PC-9 (cell line): ENCODE results near the gene RFX2. TPM values are rescaled to one million over a fixed set of nuclear protein-coding genes. Genes with fewer than 3 reads are reported as not detected.

Source experiments
- BruUV-seq: library from RNA; stranded (reverse); fragments of 400-500 nt; replicated peaks from 2 replicates; lab custom pipeline; 2021; lab: Mats Ljungman, UMichigan
- CTCF ChIA-PET: fragments of 300-600 bp; sonication (Branson Sonifier 250); formaldehyde crosslinking; loops from one replicate; lab custom pipeline; 2022; ENCODE audit warnings: antibody characterized with exemption; lab: Charles Lee
- POLR2A ChIA-PET: fragments of 300-600 bp; sonication (Branson Sonifier 250); formaldehyde crosslinking; loops from one replicate; lab custom pipeline; 2022; ENCODE audit warnings: antibody characterized with exemption; ENCODE audit not compliant: unreplicated experiment; lab: Charles Lee
- DNase-seq, 2 experiments: peaks; one replicate each; pipeline versions ENCODE4 v3.0.0 to v3.0.0-alpha.2; 2015 to 2022; ENCODE audit warnings: mixed read lengths in 1 of 2
- H2AFZ ChIP-seq: fragments of 200-600 bp; sonication (generic); 2 replicates; pipeline ENCODE4 v1.8.1; 2017; ENCODE audit warnings: antibody characterized with exemption
- H3F3A ChIP-seq: fragments of 200-600 bp; sonication (generic); 2 replicates; pipeline ENCODE4 v1.8.1; 2017; ENCODE audit warnings: antibody characterized with exemption, mild to moderate bottlenecking, low read depth; ENCODE audit not compliant: insufficient read depth
- H3K27ac ChIP-seq: fragments of 200-600 bp; sonication (generic); 2 replicates; pipeline ENCODE4 v1.6.1; 2016; ENCODE audit warnings: mixed run types
- H3K27me3 ChIP-seq: fragments of 200-600 bp; sonication (generic); 2 replicates; pipeline ENCODE4 v1.6.1; 2016; ENCODE audit warnings: low read depth, mixed run types; ENCODE audit not compliant: insufficient read depth
- H3K36me3 ChIP-seq: fragments of 200-600 bp; sonication (generic); 2 replicates; pipeline ENCODE4 v1.6.1; 2016; ENCODE audit warnings: low read depth, mixed run types
- H3K4me1 ChIP-seq: fragments of 200-600 bp; sonication (generic); replicated peaks from 2 replicates; pipeline ENCODE4 v1.6.1; 2016; ENCODE audit warnings: mixed run types; ENCODE audit not compliant: insufficient read depth
- H3K4me2 ChIP-seq: fragments of 200-600 bp; sonication (generic); 2 replicates; pipeline ENCODE4 v1.6.1; 2017; ENCODE audit warnings: mixed run types
- H3K4me3 ChIP-seq: fragments of 200-600 bp; sonication (generic); 2 replicates; pipeline ENCODE4 v1.6.1; 2016; ENCODE audit warnings: mixed run types
- H3K79me2 ChIP-seq: fragments of 200-600 bp; sonication (generic); 2 replicates; pipeline ENCODE4 v1.6.1; 2017; ENCODE audit warnings: low read depth, mixed run types
- H3K9me2 ChIP-seq: fragments of 200-600 bp; sonication (generic); 2 replicates; pipeline ENCODE4 v1.8.1; 2017; ENCODE audit warnings: mild to moderate bottlenecking; ENCODE audit not compliant: insufficient read depth
- H3K9me3 ChIP-seq: fragments of 200-600 bp; sonication (generic); 2 replicates; pipeline ENCODE4 v1.8.1; 2016; ENCODE audit warnings: low read depth; ENCODE audit not compliant: insufficient read depth
- H4K20me1 ChIP-seq: fragments of 200-600 bp; sonication (generic); 2 replicates; pipeline ENCODE4 v1.8.1; 2017; ENCODE audit not compliant: insufficient read depth
- CTCF ChIP-seq: fragments of 200-600 bp; sonication (generic); conservative IDR thresholded peaks from 2 replicates; pipeline ENCODE4 v1.6.1; 2017; ENCODE audit warnings: mixed run types, antibody characterized with exemption, mild to moderate bottlenecking, moderate library complexity
- EZH2 ChIP-seq: fragments of 200-600 bp; sonication (generic); IDR thresholded peaks from 2 replicates; pipeline ENCODE4 v1.8.0; 2017; ENCODE audit warnings: antibody characterized with exemption, low read depth
- intact Hi-C: fragments of 100-400 bp; cut with micrococcal nuclease; formaldehyde crosslinking; loops from one replicate; pipeline ENCODE4 v1.10.0; 2022; ENCODE audit not compliant: unreplicated experiment
- total RNA-seq: library from RNA; stranded (reverse); gene quantifications from 2 replicates; pipeline ENCODE4 v1.2.3, GENCODE V29; 2021

The RFX2 gene
- total RNA-seq, 1 experiment from 2014 or later: 11.6 TPM

GRCh38 chr19:6115992-6116391 is 5.7 kb upstream of the RFX2 start:
- TF ChIP-seq EZH2 (no peak), CTCF (no peak)
- Histone ChIP-seq H3K79me2 (no peaks in the 10 kb centered on the region), H3K4me2 (no peak overlapping the region), H3K27me3 (no peaks in the 10 kb centered on the region), H3K9me2 (no peaks in the 10 kb centered on the region), H4K20me1 (no peaks in the 10 kb centered on the region), H3F3A (no peaks in the 10 kb centered on the region), H2AFZ (no peak overlapping the region), H3K9me3 (no peaks in the 10 kb centered on the region), H3K36me3 (no peaks in the 10 kb centered on the region), H3K4me3 (no peak overlapping the region), H3K27ac (no peak overlapping the region), H3K4me1 (no peaks in the 10 kb centered on the region)
- DNase-seq: no peak
- POLR2A ChIA-PET: interaction anchor here (0.6 kb wide), 1 partner anchor 396 kb away, joined by 3 read pairs; the partner anchor contains the start of genes CATSPERD and LONP1
- BruUV-seq: no TSS peak
- CTCF ChIA-PET: interaction anchor here (0.6 to 1.1 kb wide), 3 partner anchors 9 to 235 kb away, joined by 3 read pairs; no protein-coding TSS in a partner anchor
- intact Hi-C loops: no loop called here

- ChIA-PET POLR2A (no interaction called here), CTCF (no interaction called here)
- Histone ChIP-seq H3K36me3 (no peaks in the 10 kb centered on the region), H2AFZ (no peak overlapping the region), H3K27ac (no peak overlapping the region), H3K27me3 (no peaks in the 10 kb centered on the region), H4K20me1 (no peaks in the 10 kb centered on the region), H3K79me2 (no peaks in the 10 kb centered on the region; the same call in 1 of the 2 replicates), H3K4me1 (0 out of 2 replicates have a peak, but pooled peaks cover 5% of the 10 kb centered on the region), H3K4me2 (no peak overlapping the region), H3K9me3 (no peaks in the 10 kb centered on the region), H3F3A (no peaks in the 10 kb centered on the region), H3K9me2 (no peaks in the 10 kb centered on the region), H3K4me3 (no peak overlapping the region)
- intact Hi-C loops: no loop called here
- no TSS peak for BruUV-seq
- TF ChIP-seq EZH2: no peak
- no peak for TF ChIP-seq CTCF
- no peak for DNase-seq
Observed at GRCh38 chr19:6113616-6114188, 3.4 kb upstream of the RFX2 start.

GRCh38 chr19:6109947-6110346 is 353 bp downstream of the RFX2 start:
- Histone ChIP-seq H3K4me2 (peak overlapping the region; percentile 78), H4K20me1 (no peaks in the 10 kb centered on the region), H3K79me2 (no peaks in the 10 kb centered on the region; the same call in 1 of the 2 replicates), H2AFZ (peak overlapping the region; percentile 48), H3K9me3 (no peaks in the 10 kb centered on the region), H3K9me2 (no peaks in the 10 kb centered on the region), H3K4me3 (peak overlapping the region; percentile 60; the same call in 1 of the 2 replicates), H3K4me1 (0 out of 2 replicates have a peak, but pooled peaks cover 5% of the 10 kb centered on the region), H3K27me3 (no peaks in the 10 kb centered on the region), H3K27ac (no peak overlapping the region), H3K36me3 (no peaks in the 10 kb centered on the region), H3F3A (no peaks in the 10 kb centered on the region)
- DNase-seq: no peak
- intact Hi-C loops: loop anchor here (1.0 to 2.0 kb wide), 2 partner anchors 22 to 53 kb away; no protein-coding TSS in a partner anchor
- ChIA-PET POLR2A (interaction anchor here (0.6 kb wide), 1 partner anchor 18 kb away, joined by 3 read pairs; no protein-coding TSS in a partner anchor), CTCF (no interaction called here)
- no TSS peak for BruUV-seq
- TF ChIP-seq EZH2 (no peak), CTCF (no peak)
